Measurements from ENCODE around the gene MC4R.
"Not testable (repeated sequence)": the region's sequence is repeated elsewhere in the genome, so short reads cannot be mapped to it uniquely, and the experiment has no call there.

MC4R gene

DNA sequence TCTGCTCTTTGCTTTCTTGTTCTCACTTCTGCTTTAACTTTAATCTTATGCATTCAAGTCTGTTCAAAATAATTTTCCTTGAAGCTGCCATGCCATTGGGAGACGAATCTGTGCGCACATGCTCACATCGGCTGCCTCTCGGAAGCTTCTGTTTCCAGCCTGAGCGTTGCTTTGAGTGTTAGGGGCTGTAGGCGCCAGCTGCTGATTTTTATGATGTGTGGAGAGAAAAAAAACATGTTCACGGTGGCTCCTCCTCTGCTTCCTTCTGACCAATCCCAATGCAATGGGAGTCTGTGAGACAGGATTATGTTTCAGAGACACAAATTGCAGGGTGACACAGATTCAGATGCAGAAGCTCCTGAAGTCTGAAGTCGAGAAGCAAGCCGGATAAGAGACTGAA lies at the start of gene MC4R:
TSS of gene MC4R (minus strand) at position 180 of the 400 bp plus-strand sequence. CDS start 426 bp downstream, outside the sequence.
- no peak for DNase-seq (ENCODE audit: low read depth in 3 of 3, low spot score in 1 of 3)

DNA sequence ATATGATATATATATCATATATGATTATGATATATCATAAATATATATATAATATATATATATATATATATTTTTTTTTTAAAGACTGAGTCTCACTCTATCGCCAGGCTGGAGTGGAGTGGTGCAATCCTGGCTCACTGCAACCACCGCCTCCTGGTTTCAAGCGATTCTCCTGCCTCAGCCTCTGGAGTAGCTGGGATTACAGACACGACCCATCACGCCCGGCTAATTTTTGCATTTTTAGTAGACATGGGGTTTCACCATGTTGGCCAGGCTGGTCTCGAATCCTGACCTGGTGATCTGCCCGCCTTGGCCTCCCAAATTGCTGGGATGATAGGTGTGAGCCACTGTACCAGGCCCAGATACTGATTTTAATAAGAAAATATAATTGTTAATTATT lies 49.7 kb upstream of the MC4R start:
- not testable (repeated sequence) for DNase-seq (ENCODE audit: low read depth in 3 of 3, low spot score in 1 of 3)

DNA sequence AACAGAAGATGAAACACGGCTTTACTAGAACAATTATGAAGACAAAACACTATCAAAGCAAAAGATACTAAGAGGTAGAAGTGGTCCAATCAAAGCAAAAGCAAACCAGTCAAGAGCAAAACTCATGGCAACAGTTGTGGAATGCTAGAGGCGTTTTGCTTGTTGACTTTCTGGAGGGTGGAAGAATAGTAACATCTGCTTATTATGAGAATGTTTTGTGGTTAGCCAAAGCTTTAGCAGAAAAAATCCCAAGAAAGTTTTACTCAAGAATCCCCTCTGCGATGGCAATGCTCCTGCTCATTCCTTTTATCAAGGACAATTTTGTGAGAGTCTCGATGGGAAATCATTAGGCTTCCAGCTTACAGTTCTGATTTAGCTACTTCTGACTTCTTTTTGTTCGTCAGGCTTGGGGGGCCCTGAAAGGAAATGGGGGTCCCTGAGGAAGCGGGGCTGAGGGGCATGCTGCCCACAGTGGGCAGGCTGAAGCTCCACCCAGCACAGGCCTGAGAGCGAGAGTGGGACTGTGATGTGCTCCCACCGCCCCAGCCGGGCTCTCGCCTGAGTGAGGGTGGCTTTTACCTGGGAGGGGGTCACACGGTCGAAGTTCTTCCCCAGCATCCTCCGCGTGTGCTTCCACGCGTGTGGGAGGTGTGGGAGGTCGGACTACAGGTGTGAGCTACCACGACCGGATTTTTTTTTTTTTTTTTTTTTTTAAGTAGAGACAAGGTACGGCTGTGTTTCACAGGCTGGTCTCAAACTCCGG lies 49.0 kb upstream of the MC4R start:
- no peak for DNase-seq (ENCODE audit: low read depth in 3 of 3, low spot score in 1 of 3)

DNA sequence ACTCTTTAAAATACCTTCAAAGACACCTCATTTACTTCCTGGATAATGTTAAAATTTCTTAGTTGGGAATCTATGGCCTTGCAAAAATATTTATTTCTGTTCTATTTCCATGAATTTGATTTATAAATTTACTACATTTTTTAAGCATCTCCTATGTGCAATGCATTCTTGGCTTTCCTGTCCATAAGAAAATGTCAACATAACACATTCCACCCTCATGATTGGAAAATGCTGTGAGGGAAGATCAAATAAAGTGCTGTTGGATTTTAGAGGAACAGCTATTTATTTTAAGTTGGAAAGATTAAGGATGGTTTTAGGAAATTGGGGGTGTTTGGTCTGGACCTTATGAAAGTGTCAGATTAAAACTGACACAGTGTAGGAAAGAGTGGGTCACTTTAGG lies 45.4 kb upstream of the MC4R start:
- DNase-seq (ENCODE audit: low read depth in 3 of 3, low spot score in 1 of 3), result no peak

DNA sequence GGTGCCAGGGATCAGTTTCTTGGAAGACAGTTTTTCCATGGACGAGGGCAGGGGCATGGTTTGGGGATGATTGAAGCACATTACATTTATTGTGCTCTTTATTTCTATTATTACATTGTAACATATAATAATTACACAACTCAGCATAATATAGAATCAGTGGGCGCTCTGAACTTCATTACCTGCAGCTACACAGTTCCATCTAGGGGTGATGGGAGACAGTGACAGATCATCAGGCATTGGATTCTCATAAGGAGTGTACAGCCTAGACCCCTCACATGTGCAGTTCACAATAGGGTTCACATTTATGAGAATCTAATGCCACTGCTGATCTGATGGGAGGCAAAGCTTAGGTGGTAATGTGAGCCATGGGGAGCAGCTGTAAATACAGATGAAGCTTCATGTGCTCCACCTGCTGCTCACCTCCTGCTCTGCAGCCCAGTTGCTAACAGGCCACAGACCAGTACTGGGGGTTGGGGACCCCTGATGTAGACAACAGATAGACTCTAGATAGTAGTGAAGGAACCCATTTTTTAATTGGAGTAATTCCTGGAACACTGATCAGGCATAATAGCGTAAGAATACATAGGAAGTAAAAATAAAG lies 41.5 kb upstream of the MC4R start:
- DNase-seq (ENCODE audit: low read depth in 3 of 3, low spot score in 1 of 3), result no peak

DNA sequence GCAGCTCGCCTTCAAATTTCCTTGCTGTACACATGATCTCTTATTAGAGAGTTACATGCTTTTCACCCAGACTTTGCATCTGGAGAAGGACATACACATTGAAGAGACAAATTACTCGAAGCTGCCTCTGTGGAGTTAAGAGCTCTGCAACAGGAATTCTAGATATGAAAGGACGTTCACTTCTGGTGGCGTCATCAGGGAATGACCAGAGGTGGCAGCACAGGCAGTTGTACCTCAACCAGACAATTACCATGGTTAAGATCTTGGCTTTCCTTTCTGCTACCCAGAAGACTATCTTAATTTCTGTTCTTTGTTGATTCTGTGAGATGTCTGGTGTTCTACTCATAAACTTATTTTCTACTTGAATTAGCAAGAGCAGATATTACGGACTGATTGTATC lies 39.1 kb upstream of the MC4R start:
- no peak for DNase-seq (ENCODE audit: low read depth in 3 of 3, low spot score in 1 of 3)

DNA sequence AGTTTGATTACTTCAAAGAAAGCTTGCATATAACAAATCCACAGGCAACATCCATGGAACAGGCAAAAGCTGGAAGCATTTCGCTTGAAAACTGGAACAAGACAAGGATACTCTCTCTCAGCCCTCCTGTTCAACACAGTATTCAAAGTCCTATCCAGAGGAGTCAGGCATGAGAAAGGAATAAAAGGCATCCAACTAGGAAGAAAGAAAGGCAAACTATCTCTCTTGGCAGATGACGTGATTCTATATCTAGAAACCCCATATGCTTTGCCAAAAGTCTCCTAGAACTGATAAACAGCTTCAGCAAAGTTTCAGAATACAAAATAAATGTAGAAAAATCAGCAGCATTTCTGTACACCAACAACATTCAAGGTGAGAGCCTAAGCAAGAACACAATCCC lies 34.1 kb upstream of the MC4R start:
- DNase-seq (ENCODE audit: low read depth in 3 of 3, low spot score in 1 of 3), result no peak

DNA sequence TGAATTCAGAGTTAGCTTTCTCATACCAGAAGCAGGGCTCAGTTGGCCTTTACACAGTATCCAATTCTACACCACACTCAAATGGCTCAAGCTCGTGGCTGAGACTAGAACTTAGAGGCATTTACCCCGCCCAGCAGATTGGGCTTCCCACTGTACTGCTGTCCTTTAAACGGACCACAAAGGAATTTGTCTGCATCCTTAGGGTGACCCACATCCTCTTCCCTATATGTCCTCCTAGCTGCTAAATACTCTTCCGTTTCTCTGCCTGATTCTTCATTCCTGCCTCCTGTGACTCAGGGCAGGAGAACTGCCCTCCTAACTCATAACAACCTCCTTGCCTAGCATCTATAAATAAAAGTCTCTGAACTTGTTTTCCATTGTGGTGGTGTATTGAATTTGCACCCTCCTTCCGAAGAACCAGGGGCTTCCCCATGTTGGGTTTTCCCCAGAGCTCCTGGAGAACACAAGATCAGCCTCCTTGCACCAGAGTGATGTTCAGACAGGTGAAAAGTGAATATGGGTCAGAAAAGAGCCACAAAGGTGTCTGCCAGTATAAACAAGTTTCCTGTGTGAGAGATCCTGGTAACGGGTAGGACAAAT lies 32.0 kb upstream of the MC4R start:
- DNase-seq (ENCODE audit: low read depth in 3 of 3, low spot score in 1 of 3), result no peak

DNA sequence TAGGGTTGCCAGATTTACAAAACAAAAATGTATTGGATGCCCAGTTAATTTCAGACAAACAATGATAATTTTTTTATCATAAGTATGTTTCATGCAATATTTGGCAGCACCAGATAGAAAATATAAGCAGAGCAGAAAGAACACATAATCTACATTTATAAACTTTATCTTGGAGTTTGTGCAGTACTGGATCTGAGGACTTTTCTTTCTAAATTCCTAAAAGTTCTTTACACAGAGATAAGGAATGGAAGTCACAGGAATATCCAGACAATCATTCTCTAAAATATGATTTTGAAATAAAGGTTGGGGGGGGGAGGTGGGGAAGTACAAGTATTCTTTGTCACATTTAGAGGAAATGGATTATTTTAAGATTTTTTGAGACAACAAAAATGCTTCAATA lies 28.8 kb upstream of the MC4R start:
- no peak for DNase-seq (ENCODE audit: low read depth in 3 of 3, low spot score in 1 of 3)

DNA sequence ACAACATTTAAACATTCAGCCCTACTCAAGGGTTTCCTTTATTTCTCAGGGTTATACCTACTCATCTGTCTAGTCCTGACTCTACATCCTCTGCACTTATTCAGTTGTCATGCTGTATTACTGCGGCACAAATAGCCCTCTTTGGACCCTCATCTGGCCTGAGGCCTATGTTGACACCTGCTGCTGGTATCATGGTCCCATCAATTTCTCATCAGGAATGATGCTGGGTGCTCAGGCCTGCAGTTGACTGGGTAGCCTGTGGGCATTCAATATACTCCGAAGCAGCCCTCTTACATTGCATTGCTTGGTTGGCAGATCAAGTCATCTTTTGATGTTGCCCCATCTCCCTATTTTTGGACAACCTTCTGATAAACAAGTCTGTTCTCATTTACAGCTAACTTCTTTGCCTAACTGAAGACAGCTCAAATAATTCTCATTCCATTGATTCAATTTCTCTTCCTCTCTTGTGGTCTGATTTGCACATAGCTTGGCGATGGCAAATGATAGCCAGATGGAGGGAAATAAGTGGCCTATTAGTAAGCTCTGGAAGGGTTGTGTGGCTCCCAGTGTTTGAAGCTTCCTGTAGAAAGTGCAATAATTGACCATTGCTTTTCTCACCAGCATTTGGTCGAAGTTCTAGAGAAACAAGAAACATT lies 19.1 kb upstream of the MC4R start:
- DNase-seq (ENCODE audit: low read depth in 3 of 3, low spot score in 1 of 3), result no peak

DNA sequence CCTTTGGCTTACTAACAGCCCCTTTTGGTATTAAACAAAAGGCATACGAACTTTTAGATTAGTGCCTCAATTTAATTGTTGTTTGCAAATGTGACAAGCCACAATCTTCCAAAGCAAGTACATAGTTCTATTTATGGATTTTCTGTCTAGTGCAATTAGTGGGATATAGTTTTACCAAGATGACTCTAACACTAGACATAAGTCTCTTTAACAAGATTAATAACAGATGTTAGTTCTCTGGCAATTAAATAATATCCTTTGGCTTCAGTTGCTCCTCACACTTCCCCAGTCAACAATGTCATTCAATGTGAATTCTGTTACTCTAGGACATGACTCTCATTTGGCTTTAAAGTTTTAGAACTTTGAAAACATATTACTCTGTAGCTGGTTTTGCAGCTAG lies 16.7 kb upstream of the MC4R start:
- DNase-seq (ENCODE audit: low read depth in 3 of 3, low spot score in 1 of 3), result no peak

DNA sequence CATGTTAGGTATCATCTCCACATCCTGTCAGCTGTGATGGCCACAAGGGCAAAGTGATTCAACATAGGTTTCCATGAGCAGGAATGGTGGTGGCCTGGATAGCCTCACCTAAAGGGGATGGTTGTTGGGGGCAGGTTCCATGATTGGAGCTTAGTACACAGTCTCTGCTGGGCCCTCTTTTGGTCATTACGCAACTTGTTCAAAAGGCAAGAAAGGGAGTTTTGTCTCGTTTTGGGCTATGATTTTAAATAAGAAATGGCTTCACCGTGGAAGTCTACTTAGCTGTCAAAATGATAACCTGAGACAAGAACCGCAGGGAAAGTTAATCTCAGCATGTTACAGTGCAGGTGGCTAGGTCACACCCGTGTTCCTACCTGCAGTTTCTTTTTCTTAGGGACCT lies 13.1 kb upstream of the MC4R start:
- no peak for DNase-seq (ENCODE audit: low read depth in 3 of 3, low spot score in 1 of 3)

DNA sequence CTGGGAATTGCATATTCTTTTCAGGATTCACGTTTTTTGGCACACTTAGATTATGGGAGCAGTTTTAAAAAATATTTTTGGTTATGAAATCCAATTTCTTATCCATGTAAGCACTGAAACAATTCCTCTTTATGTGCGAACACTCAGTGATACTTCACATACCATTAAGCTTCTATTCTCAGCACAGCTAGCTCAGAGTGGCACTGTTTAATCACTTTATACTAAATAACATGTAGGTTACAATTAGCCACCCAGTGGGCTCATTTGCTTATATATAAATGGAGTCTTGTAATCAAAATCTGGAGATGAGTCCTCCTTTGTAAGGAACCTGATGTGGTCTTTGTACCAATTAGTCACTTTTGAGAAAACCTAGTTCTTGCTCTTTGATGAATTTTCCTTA lies 11.3 kb upstream of the MC4R start:
- DNase-seq (ENCODE audit: low read depth in 3 of 3, low spot score in 1 of 3), result no peak

DNA sequence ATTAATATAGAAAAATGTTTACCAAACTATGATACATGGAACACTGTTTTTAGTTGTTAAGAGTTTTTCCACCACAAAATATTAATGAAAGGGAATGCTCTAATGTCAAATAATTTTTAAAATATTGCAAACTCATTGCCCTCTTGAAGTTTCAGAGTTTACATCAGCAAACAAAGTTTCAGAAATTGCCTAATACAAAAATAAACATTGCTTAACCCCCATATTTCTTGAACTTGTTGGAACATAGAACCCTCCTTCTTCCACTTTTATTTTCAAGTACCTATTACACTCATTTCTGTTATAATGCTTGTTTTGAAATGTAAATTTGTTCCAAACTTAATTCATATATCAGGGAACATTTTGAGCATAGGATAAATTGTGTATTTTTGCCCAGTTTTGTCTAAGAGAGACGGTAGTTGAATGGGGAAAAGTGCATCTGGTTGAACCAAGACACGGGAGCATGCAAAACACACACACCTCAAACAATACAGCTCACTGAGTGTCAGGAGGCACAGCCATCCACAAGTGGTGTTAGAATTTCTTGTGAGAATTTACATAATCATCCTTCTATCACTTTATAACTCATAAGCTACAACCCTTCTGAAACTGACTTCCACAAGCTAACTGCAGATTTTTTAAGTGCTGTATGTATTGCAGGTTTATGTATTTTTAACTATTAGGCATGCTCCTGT lies 5.3 kb upstream of the MC4R start:
- DNase-seq (ENCODE audit: low read depth in 3 of 3, low spot score in 1 of 3), result no peak

DNA sequence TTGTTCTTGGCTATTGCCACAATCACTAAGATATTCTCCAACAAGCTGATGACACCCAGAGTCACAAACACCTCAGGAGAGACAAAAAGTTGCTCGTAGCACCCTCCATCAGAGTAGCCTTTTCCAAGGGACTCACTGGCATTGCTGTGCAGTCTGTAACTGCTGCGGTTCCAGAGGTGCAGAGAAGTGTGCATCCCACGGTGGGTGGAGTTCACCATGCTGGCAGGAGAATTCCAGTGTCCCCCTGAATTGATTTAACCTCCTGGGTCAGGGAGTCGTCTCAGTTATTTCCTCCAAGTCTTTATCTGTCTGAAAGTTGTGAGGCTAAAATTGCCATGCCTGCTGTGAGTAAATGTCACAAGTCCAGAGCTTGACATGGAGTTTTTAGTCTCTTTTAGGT lies 443 bp downstream of the MC4R start:
- DNase-seq (ENCODE audit: low read depth in 3 of 3, low spot score in 1 of 3), result no peak

DNA sequence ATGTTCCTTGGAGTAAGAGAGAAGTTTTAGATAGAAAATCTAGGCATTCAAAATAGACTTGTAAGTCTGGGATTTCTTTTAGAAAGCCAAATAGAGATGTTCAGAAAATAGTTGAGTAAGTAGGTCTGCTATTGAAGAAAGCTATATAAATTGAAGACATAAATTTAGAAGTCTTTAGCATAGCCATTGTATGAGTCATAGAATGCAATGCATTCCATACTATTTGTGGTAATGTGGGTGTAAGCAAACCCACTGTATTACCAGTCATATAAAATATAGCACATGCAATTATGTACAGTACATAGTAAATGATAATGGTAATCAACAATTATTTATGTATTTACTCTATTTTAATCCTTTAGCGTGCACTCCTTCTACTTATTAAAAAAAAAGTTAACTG lies 14.1 kb downstream of the MC4R start:
- no peak for DNase-seq (ENCODE audit: low read depth in 3 of 3, low spot score in 1 of 3)

DNA sequence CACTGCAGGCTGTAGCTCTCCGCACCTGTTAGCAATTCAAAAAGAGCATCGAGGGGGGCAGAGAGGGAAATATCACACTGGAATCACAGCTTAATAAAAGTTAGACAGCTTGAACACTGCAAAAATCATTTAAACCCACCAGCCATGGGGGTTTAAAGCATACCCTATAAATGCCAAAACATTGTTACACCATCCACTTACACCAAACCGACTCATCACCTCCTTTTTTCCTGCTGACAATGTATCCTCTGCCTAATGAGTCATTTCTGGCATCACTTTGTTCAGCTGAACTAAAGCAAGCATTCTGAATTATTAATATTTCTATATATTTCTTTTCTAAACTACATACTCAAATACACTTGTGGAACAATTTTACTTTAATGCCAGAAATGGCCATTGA lies 21.6 kb downstream of the MC4R start:
- no peak for DNase-seq (ENCODE audit: low read depth in 3 of 3, low spot score in 1 of 3)

DNA sequence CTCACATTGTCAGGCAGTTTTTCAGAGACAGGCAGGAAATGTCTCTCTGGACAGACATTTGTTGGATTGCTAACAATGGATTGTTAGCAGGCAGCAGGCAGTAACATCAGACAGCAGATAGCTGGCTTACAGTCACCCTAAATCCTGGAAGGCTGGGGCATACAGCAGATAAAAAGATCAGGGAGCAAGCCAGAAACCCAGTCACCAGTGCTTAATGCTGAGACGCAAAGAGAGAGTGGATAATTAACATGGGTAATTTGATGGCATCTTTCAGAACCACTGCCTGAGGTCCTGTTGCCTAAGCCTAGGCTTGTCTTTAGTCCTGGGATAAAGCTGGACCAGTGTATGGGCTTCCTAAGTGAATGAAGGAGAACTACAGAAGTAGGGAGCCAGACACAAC lies 22.4 kb downstream of the MC4R start:
- no peak for DNase-seq (ENCODE audit: low read depth in 3 of 3, low spot score in 1 of 3)

DNA sequence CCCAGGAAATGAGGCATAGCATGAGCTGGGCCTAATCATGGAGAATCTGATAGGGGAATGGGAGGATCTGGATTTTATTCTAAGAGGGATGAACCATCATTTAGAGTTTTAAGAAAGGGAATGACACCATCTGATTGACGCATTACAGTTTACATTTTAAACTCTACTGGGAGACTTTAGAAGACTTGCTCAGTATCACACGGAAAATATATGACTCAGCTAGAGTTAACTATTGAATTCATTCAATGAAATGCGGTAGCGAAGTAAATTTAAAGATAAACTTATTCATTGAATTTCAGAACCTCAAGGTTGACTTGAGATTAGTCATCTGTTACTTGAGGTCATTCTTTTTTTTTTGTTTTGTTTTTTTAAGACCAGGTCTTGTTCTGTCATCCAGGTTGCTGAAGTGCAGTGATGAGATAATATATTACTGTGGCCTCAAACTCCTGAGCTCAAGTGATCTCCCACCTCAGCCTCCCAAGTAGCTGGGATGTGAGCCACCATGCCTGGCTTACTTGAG lies 25.0 kb downstream of the MC4R start:
- DNase-seq (ENCODE audit: low read depth in 3 of 3, low spot score in 1 of 3), result no peak

DNA sequence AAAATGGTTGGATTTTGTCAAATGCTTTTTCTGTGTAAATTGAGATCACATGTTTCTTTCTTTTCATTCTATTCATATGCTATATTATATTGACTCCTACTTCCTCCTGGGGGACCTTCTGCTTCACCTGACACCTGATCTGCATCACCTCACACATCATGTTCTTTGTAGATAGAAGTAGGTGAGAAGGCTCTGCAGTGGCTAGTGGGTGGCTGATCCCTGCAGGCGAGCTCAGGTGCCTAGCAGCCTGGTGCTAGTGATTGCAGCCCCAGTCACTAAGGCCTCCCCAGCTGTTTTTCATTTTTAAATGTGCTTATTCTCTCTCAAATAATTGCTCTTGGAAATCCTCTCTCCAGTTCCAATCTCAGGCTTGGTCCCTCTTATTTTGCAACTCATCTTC lies 33.6 kb downstream of the MC4R start:
- DNase-seq (ENCODE audit: low read depth in 3 of 3, low spot score in 1 of 3), result no peak

DNA sequence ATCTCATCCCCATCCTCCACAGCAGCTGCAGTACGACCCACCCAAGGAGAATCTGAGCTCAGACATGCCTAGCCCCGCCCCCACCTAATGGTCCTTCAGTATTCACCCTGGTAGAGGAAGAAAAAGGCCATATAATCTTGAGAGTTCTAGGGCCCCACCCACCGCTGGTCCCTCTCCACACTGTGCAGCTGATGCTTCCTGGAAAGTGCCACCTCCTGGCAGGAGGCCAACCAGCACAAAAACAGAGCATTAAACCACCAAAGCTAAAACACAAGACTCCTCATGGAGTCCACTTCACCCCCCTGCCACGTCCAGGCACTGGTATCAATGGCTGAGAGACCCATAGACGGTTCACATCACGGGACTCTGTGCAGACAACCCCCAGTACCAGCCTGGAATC lies 40.7 kb downstream of the MC4R start:
- no peak for DNase-seq (ENCODE audit: low read depth in 3 of 3, low spot score in 1 of 3)

All from stimulated activated CD4-positive, alpha-beta T cell treated with anti-CD3 and anti-CD28 coated beads, TNF-alpha, amount 100 ng/mL, for 1 hour (primary cell).